DND-41 (cell line): Measurements from ENCODE around the gene ATG2A.

Experiments used
- EZH2 ChIP-seq: IDR thresholded peaks from 3 replicates; pipeline ENCODE4 v1.6.1; 2012; ENCODE audit warnings: borderline replicate concordance, low read depth, mild to moderate bottlenecking, moderate library complexity, low read length, inconsistent platforms; ENCODE audit not compliant: severe bottlenecking
- TF ChIP-seq, protein P1 (sequence below): IDR thresholded peaks from 2 replicates; pipeline ENCODE4 v1.5.1; 2012; ENCODE audit warnings: borderline replicate concordance, low read length, moderate library complexity, mild to moderate bottlenecking; ENCODE audit not compliant: poor library complexity, severe bottlenecking; ENCODE audit errors: extremely low read depth

DNA sequence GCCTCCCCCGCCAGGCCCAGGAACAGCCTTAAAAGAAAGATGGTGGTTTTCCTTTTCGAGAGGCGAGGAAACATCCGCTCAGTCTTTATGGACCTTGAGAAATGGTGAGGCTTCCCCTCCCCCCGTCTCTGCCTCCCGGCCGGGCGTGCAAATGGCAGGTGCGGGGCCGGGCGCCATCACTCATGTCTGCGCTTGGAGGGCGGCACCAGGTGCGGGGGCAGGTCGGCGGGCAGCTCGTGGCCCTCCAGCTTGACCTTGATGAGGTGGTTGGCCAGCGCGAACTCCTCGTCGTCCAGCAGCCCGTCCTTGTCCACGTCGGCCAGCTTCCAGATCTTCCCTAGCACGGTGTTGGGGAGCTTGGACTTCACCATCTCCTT, 62.9 kb downstream of the ATG2A start:
- TF ChIP-seq EZH2, result no peak
- TF ChIP-seq, protein P1, sequence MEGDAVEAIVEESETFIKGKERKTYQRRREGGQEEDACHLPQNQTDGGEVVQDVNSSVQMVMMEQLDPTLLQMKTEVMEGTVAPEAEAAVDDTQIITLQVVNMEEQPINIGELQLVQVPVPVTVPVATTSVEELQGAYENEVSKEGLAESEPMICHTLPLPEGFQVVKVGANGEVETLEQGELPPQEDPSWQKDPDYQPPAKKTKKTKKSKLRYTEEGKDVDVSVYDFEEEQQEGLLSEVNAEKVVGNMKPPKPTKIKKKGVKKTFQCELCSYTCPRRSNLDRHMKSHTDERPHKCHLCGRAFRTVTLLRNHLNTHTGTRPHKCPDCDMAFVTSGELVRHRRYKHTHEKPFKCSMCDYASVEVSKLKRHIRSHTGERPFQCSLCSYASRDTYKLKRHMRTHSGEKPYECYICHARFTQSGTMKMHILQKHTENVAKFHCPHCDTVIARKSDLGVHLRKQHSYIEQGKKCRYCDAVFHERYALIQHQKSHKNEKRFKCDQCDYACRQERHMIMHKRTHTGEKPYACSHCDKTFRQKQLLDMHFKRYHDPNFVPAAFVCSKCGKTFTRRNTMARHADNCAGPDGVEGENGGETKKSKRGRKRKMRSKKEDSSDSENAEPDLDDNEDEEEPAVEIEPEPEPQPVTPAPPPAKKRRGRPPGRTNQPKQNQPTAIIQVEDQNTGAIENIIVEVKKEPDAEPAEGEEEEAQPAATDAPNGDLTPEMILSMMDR, result no peak
